Measurements from ENCODE around the gene SNAPC4.
"Not testable (repeated sequence)": the region's sequence is repeated elsewhere in the genome, so short reads cannot be mapped to it uniquely, and the experiment has no call there.

The SNAPC4 gene

DNA sequence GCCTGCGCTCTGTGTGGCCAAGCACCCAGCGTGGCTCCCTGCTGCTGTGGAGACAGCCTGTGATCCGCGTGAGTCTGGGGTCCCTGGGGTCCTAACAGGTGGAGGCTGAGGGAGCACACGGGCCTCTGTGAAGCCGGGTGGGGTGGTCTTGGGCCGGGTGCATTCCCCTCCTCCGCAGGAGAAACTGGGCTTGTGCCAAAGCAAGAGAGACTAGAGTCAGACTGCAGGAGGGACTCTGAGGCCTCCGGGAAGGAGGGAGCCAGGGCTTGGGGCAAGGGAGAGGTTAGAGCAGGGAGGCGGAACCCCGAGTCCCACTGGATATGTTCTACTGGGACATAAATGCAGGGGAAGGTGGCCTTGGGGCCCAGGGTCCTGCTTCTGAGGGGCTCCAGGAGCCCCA is 46.9 kb downstream of the SNAPC4 start:
- H3K36me3 ChIP-seq, result peaks cover 7 to 53% (median 24%) of the 10 kb centered on the region in 11 experiments; a peak in 19 of 22 replicates
- H4K20me1 ChIP-seq, result peaks cover 0 to 91% (median 75%) of the 10 kb centered on the region in 11 experiments; a peak in 19 of 22 replicates
- peak overlapping the region in 1 of 11 experiments; percentile 3; a peak in 1 of 22 replicates for H3K4me2 ChIP-seq
- no peak overlapping the region; a peak in 1 of 22 replicates for H3K27ac ChIP-seq
- no peaks in the 10 kb centered on the region for H3K9me3 ChIP-seq (replicated peaks in 1 of 11)
- H3K27me3 ChIP-seq, result no peaks in the 10 kb centered on the region
- H3K9ac ChIP-seq, result peak overlapping the region in 2 of 11 experiments; percentile 9 to 23; a peak in 2 of 22 replicates
- H3K4me1 ChIP-seq, result peaks cover 0 to 51% (median 30%) of the 10 kb centered on the region in 10 experiments; a peak in 16 of 20 replicates
- no peak for TF ChIP-seq Cebpa-rat (IDR thresholded peaks at IDR 0.05)
- no peak overlapping the region for H3K4me3 ChIP-seq

- Histone ChIP-seq H4K20me1 (peaks cover 0 to 91% (median 74%) of the 10 kb centered on the region in 11 experiments; a peak in 19 of 22 replicates), H3K36me3 (peaks cover 4 to 53% (median 20%) of the 10 kb centered on the region in 11 experiments; a peak in 18 of 22 replicates), H3K9me3 (replicated peaks in 1 of 11) (no peaks in the 10 kb centered on the region), H3K4me3 (no peak overlapping the region), H3K4me1 (peaks cover 0 to 55% (median 34%) of the 10 kb centered on the region in 10 experiments; a peak in 16 of 20 replicates), H3K27ac (no peak overlapping the region), H3K4me2 (peak overlapping the region in 1 of 11 experiments; percentile 3; a peak in 2 of 22 replicates), H3K27me3 (no peaks in the 10 kb centered on the region), H3K9ac (peak overlapping the region in 2 of 11 experiments; percentile 3 to 9; a peak in 1 of 22 replicates)
- no peak for TF ChIP-seq Cebpa-rat (IDR thresholded peaks at IDR 0.05)
Measured at GRCh38 chr9:136352682-136353081, 47.3 kb downstream of the SNAPC4 start.

DNA sequence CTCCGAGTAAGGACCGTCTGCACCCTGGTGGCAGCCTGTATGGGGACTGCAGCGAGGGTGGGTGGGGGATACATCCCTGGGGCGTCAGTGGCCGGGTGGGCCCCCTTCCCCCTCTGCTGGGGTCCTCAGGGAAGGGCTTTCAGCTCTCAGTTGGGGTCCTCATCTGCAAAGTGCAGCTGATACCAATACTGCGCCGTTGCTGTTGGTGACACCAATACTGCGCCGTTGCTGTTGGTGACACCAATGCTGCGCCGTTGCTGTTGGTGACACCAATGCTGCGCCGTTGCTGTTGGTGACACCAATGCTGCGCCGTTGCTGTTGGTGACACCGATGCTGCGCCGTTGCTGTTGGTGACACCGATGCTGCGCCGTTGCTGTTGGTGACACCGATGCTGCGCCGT is 48.1 kb downstream of the SNAPC4 start:
- Histone ChIP-seq H3K36me3 (peaks cover 3 to 50% (median 12%) of the 10 kb centered on the region in 11 experiments; a peak in 17 of 22 replicates), H4K20me1 (peaks cover 0 to 91% (median 69%) of the 10 kb centered on the region in 11 experiments; a peak in 19 of 22 replicates), H3K4me1 (peaks cover 0 to 63% (median 36%) of the 10 kb centered on the region in 10 experiments; a peak in 16 of 20 replicates)
- not testable (repeated sequence) for H3K27me3 ChIP-seq; H3K4me3 ChIP-seq; H3K9me3 ChIP-seq (replicated peaks in 1 of 11); H3K4me2 ChIP-seq; H3K9ac ChIP-seq; H3K27ac ChIP-seq

- Histone ChIP-seq H3K27me3 (no peaks in the 10 kb centered on the region), H3K9ac (peak overlapping the region in 2 of 11 experiments; percentile 23 to 29; a peak in 2 of 22 replicates), H4K20me1 (peaks cover 0 to 91% (median 72%) of the 10 kb centered on the region in 11 experiments; a peak in 19 of 22 replicates), H3K4me3 (no peak overlapping the region), H3K4me2 (no peak overlapping the region), H3K36me3 (peaks cover 0 to 50% (median 7%) of the 10 kb centered on the region in 11 experiments; a peak in 16 of 22 replicates), H3K4me1 (peaks cover 0 to 68% (median 36%) of the 10 kb centered on the region in 10 experiments; a peak in 16 of 20 replicates), H3K9me3 (replicated peaks in 1 of 11) (no peaks in the 10 kb centered on the region), H3K27ac (no peak overlapping the region)
- TF ChIP-seq Cebpa-rat (IDR thresholded peaks at IDR 0.05), result no peak
Measured at GRCh38 chr9:136351252-136351800, 48.6 kb downstream of the SNAPC4 start.
